WERI-Rb-1 (cell line): ENCODE results near the gene SLC13A2.

Experiments used
- DNase-seq: peaks from one replicate; pipeline ENCODE4 v3.0.0-alpha.2; 2020
- H3K27ac ChIP-seq: fragments of 250-450 bp; sonication (Bioruptor Pico); 2 replicates; pipeline ENCODE4 v1.5.1; 2020; ENCODE audit warnings: mild to moderate bottlenecking, moderate library complexity
- H3K27me3 ChIP-seq: fragments of 250-450 bp; sonication (Bioruptor Pico); 2 replicates; pipeline ENCODE4 v1.5.1; 2021; ENCODE audit warnings: mild to moderate bottlenecking, low read depth, moderate library complexity; ENCODE audit not compliant: insufficient read depth, severe bottlenecking
- H3K36me3 ChIP-seq: fragments of 250-450 bp; sonication (Bioruptor Pico); 2 replicates; pipeline ENCODE4 v1.5.1; 2020; ENCODE audit warnings: mild to moderate bottlenecking, moderate library complexity
- H3K4me3 ChIP-seq: 2 replicates; pipeline ENCODE4 v1.5.1; 2011; ENCODE audit warnings: low read depth, mild to moderate bottlenecking, control low read depth, low read length
- H3K9me3 ChIP-seq: fragments of 250-450 bp; sonication (Bioruptor Pico); 2 replicates; pipeline ENCODE4 v1.5.1; 2021; ENCODE audit warnings: mild to moderate bottlenecking, moderate library complexity; ENCODE audit not compliant: severe bottlenecking
- TF ChIP-seq, protein P1 (sequence below): IDR thresholded peaks from 2 replicates; pipeline ENCODE4 v1.5.1; 2011; ENCODE audit warnings: low read depth, mild to moderate bottlenecking, control low read depth, inconsistent platforms, low read length

Gene SLC13A2

DNA sequence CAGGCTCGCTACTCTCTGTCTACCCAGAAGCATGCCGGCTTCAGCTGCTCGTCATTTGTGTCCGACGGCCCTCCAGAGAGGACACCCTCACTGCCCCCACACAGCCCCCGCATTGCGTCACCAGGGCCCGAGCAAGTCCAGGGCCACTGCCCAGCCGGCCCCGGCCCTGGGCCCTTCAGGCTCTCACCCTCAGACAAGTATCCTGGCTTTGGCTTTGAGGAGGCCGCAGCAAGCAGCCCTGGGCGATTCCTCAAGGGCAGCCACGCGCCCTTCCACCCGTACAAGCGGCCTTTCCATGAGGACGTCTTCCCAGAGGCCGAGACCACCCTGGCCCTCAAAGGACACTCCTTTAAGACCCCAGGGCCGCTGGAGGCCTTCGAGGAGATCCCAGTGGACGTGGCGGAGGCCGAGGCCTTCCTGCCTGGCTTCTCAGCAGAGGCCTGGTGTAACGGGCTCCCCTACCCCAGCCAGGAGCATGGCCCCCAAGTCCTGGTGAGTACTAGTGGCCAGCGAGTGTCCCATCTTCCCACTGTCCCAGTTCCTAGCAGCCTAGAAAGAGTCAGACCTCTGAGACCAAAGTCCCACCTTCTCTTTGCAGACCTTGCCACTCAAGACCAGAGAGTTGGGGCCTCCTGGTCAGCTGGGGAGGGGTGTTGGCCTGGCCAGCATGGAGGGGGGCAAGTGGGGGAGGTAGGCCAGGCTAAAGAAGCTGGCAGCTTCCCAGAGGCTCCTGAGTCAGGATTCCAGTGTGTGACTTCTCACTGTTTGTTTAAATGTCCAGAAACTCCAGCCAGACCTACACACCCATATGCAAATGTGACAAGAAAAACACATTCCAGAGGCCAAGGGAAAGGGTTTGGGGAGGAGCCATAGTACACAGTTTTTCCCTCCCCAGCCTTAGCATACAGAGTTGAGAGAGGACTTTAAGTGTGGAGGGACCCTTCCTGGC is 51.3 kb downstream of the SLC13A2 start:
- Histone ChIP-seq H3K36me3 (no peaks in the 10 kb centered on the region), H3K9me3 (no peaks in the 10 kb centered on the region), H3K4me3 (no peak overlapping the region), H3K27me3 (no peaks in the 10 kb centered on the region), H3K27ac (no peak overlapping the region)
- DNase-seq = no peak
- TF ChIP-seq, protein P1, sequence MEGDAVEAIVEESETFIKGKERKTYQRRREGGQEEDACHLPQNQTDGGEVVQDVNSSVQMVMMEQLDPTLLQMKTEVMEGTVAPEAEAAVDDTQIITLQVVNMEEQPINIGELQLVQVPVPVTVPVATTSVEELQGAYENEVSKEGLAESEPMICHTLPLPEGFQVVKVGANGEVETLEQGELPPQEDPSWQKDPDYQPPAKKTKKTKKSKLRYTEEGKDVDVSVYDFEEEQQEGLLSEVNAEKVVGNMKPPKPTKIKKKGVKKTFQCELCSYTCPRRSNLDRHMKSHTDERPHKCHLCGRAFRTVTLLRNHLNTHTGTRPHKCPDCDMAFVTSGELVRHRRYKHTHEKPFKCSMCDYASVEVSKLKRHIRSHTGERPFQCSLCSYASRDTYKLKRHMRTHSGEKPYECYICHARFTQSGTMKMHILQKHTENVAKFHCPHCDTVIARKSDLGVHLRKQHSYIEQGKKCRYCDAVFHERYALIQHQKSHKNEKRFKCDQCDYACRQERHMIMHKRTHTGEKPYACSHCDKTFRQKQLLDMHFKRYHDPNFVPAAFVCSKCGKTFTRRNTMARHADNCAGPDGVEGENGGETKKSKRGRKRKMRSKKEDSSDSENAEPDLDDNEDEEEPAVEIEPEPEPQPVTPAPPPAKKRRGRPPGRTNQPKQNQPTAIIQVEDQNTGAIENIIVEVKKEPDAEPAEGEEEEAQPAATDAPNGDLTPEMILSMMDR = no peak

DNA sequence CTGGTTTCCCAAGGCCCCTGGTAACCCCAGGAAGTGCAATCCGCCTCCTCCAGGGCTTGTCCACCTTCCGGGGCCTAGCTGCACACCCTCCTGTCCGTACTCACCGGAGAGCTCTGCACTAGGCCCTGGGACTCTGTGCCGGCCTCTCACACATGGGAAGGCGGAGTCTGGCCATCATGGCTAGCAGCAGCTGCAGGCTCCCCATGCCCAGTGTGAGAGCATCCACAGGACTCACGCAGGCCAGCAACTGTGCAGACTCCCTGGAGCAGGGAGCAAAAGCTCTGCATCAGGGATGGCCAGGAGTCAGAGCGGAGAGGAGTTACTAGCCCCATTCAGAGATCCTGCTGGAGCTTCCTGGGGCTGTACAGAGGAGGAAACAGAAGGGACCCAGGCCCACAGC is 52.9 kb downstream of the SLC13A2 start:
- DNase-seq = peak; percentile 33
- TF ChIP-seq, protein P1 = no peak
- Histone ChIP-seq H3K36me3 (no peaks in the 10 kb centered on the region), H3K27ac (no peak overlapping the region), H3K4me3 (no peak overlapping the region), H3K27me3 (no peaks in the 10 kb centered on the region), H3K9me3 (no peaks in the 10 kb centered on the region)

DNA sequence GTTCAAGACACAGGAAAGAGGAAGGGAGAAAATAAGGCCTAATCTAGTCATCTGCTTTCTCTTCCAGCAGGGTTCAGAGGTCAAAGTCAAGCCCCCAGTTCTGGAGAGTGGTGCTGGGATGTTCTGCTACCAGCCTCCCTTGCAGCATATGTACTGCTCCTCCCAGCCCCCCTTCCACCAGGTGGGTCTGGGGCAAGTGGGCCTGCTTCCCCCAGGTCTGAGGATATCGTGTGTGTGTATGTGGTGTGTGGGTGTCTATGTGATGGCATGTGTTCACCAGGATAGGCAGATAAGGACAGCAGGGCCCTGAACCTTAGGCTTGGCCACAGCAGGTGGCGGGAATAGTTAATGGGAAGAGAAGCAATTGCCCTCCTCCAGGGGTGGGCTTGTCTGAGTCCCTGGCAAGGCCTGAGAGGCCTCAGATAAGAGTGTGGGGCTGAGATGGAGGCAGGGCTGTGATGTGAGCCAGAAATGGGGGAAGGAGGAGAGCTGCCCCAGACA is 53.8 kb downstream of the SLC13A2 start:
- H3K27ac ChIP-seq = no peak overlapping the region
- no peaks in the 10 kb centered on the region for H3K9me3 ChIP-seq
- TF ChIP-seq, protein P1 = no peak
- no peaks in the 10 kb centered on the region for H3K27me3 ChIP-seq
- DNase-seq = no peak
- no peak overlapping the region for H3K4me3 ChIP-seq
- H3K36me3 ChIP-seq = no peaks in the 10 kb centered on the region

DNA sequence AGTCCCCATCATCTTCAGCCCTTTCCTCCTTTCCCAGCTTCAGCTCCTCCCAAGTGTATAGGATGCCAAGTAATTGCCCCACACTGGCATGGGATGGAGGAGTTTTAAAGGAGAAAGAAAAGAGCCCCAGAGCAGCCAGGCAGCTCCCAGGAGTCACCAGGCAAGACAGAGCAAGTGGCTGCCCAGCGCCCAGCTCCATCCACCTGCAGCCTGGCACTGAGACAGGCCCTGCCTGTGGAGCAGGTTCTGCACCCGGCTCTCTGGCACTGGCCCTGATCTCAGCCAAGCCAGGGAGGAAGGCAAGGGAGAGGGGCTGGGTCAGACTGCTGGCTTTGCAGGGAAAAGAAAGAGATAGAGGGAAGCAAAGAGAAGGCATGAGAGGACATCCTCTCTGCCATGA is 54.4 kb downstream of the SLC13A2 start:
- no peaks in the 10 kb centered on the region for H3K36me3 ChIP-seq
- H3K27me3 ChIP-seq = no peaks in the 10 kb centered on the region
- no peak overlapping the region for H3K4me3 ChIP-seq
- TF ChIP-seq, protein P1 = no peak
- H3K27ac ChIP-seq = no peak overlapping the region
- H3K9me3 ChIP-seq = no peaks in the 10 kb centered on the region
- DNase-seq = no peak

DNA sequence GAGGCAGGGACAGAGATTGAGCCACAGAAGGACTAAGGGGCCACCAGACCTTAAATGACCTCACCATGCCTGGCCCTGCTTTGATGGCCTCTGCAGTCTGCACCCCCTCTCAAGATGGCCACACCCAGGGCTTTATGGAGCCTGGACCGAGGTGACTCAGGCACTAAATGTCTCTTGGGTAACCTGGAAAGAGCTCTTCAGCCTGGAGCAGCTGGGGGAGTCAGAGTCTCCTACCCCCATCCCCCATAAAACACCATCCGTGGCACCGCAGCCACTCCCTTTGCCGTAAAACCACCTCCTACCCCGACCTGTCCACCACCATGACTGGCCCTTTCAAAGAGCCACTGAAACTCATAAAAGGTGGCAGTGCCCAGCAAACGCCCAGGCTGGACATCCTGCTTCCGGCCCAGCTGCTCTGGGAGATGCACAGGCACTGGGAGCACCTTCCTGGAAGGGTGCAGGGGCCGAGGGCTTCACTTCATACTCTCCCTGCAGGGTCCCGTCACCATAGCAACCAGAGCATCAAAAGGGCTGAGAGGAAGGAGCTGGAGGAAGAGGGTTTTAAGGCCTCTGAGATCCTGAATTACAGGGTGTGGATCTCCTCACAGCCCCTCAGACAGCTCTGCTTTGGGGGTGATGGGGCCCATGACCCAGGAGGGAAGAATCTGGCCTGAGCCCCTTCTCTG is 55.0 kb downstream of the SLC13A2 start:
- TF ChIP-seq, protein P1 = no peak
- Histone ChIP-seq H3K27ac (no peak overlapping the region), H3K36me3 (no peaks in the 10 kb centered on the region), H3K9me3 (no peaks in the 10 kb centered on the region), H3K27me3 (no peaks in the 10 kb centered on the region), H3K4me3 (no peak overlapping the region)
- DNase-seq = no peak
